Liver (tissue), 3 donors: ENCODE measurements around the gene LY6G5B.

Experiments used
- CTCF ChIP-seq: fragments of 150-350 bp; IDR thresholded peaks from 2 replicates; pipeline ENCODE4 v1.5.1; 2017; ENCODE audit warnings: improper control_type of control experiment, low read depth, low read length; ENCODE audit not compliant: missing input control
- EGR1 ChIP-seq, 2 donors: IDR thresholded peaks; 2 replicates each; pipeline ENCODE4 v1.6.1; 2016 to 2018; ENCODE audit warnings: antibody characterized with exemption in 2 of 2, low read depth in 2 of 2
- FOXA1 ChIP-seq: IDR thresholded peaks from 2 replicates; pipeline ENCODE4 v1.6.1; 2016; ENCODE audit warnings: antibody characterized with exemption
- GABPA ChIP-seq, 2 donors: IDR thresholded peaks in 1 of 2; conservative IDR thresholded peaks in 1 of 2; 2 replicates each; pipeline ENCODE4 v1.6.1; 2016; ENCODE audit warnings: antibody characterized with exemption in 2 of 2, mild to moderate bottlenecking in 1 of 2, moderate library complexity in 1 of 2
- HNF4A ChIP-seq, 2 donors: conservative IDR thresholded peaks; 2 replicates each; pipeline ENCODE4 v1.6.1; 2016; ENCODE audit warnings: antibody characterized with exemption in 2 of 2, mild to moderate bottlenecking in 2 of 2
- HNF4G ChIP-seq: IDR thresholded peaks from 2 replicates; pipeline ENCODE4 v1.6.1; 2016; ENCODE audit warnings: antibody characterized with exemption
- JUND ChIP-seq, 2 donors: IDR thresholded peaks; 2 replicates each; pipeline ENCODE4 v1.6.1; 2016; ENCODE audit warnings: antibody characterized with exemption in 2 of 2
- MAX ChIP-seq: IDR thresholded peaks from 2 replicates; pipeline ENCODE4 v1.6.1; 2016; ENCODE audit warnings: antibody characterized with exemption
- RAD21 ChIP-seq, 2 donors: IDR thresholded peaks; 2 replicates each; pipeline ENCODE4 v1.6.1; 2016; ENCODE audit warnings: antibody characterized with exemption in 2 of 2, mild to moderate bottlenecking in 2 of 2
- REST ChIP-seq: IDR thresholded peaks from 2 replicates; pipeline ENCODE4 v1.6.1; 2016; ENCODE audit warnings: antibody characterized with exemption, mild to moderate bottlenecking
- RXRA ChIP-seq, 2 donors: IDR thresholded peaks; 2 replicates each; pipeline ENCODE4 v1.6.1; 2017 to 2018; ENCODE audit warnings: antibody characterized with exemption in 2 of 2, mild to moderate bottlenecking in 1 of 2
- SP1 ChIP-seq: IDR thresholded peaks from 2 replicates; pipeline ENCODE4 v1.6.1; 2018; ENCODE audit warnings: antibody characterized with exemption, mild to moderate bottlenecking
- TAF1 ChIP-seq: conservative IDR thresholded peaks from 2 replicates; pipeline ENCODE4 v1.6.1; 2016; ENCODE audit warnings: antibody characterized with exemption, mild to moderate bottlenecking
- YY1 ChIP-seq: IDR thresholded peaks from 2 replicates; pipeline ENCODE4 v1.6.1; 2016; ENCODE audit warnings: antibody characterized with exemption, mild to moderate bottlenecking
- donor health status: healthy.
- donor health status: healthy.

- no peak for TF ChIP-seq FOXA1
- no peak for TF ChIP-seq CTCF
- TF ChIP-seq REST: no peak
- TF ChIP-seq MAX: no peak
- no peak for TF ChIP-seq JUND (IDR thresholded peaks at IDR 0.05)
- no peak for TF ChIP-seq EGR1 (IDR thresholded peaks at IDR 0.05; ENCODE audit: low read depth in 2 of 2)
- no peak for TF ChIP-seq RXRA (IDR thresholded peaks at IDR 0.05)
- TF ChIP-seq SP1: no peak
- no peak for TF ChIP-seq YY1
- no peak for TF ChIP-seq GABPA (IDR thresholded peaks at IDR 0.05 in 1 of 2, conservative IDR thresholded peaks at IDR 0.05 in 1 of 2)
- no peak for TF ChIP-seq HNF4A (conservative IDR thresholded peaks at IDR 0.05)
- TF ChIP-seq RAD21 (IDR thresholded peaks at IDR 0.05): no peak
- TF ChIP-seq HNF4G: no peak
- TF ChIP-seq TAF1: no peak
These were observed 35.6 kb upstream of the LY6G5B start for GRCh38 chr6:31634131-31634530.
